ENCODE data around the gene CRB2.
A peak's percentile ranks its signal among the peaks of the same experiment; 100 is the strongest.

DNA sequence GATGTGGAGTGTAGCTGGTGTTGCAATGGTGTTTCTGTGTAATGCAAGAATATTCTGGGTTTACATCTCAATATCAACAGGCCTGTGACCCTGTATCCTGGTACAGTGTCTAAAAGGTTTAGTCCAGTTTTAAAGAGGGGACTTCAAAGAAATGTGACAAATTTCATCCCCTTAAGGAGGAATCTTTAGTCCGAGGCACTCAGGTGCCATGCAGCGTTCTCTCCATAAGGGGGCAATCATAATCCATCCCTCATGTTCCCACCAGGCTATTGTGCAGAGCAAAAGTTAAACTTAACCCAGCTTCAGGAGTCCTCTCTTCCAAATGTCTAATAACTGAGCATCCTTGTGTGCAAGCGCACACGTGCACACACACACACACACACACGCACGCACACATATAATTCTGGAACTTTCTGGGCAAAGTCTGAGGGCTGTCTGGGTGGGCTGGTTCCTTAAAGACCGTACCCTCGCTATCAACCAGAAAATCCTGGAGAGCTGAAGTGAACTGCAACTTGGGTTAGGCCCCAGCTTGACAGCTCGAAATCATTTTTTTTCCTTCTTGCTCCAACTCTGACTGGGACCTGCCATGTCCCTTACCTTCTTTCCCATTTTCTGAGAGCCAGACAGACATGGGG lies 46.0 kb downstream of the CRB2 start:
- TF ChIP-seq, protein P1, sequence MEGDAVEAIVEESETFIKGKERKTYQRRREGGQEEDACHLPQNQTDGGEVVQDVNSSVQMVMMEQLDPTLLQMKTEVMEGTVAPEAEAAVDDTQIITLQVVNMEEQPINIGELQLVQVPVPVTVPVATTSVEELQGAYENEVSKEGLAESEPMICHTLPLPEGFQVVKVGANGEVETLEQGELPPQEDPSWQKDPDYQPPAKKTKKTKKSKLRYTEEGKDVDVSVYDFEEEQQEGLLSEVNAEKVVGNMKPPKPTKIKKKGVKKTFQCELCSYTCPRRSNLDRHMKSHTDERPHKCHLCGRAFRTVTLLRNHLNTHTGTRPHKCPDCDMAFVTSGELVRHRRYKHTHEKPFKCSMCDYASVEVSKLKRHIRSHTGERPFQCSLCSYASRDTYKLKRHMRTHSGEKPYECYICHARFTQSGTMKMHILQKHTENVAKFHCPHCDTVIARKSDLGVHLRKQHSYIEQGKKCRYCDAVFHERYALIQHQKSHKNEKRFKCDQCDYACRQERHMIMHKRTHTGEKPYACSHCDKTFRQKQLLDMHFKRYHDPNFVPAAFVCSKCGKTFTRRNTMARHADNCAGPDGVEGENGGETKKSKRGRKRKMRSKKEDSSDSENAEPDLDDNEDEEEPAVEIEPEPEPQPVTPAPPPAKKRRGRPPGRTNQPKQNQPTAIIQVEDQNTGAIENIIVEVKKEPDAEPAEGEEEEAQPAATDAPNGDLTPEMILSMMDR (IDR thresholded peaks at IDR 0.05) = peak; percentile 45 to 74 (median 58)
- TF ChIP-seq POLR2A (IDR thresholded peaks at IDR 0.05) = no peak
